Measurements from ENCODE around the gene APLNR.

APLNR gene

DNA sequence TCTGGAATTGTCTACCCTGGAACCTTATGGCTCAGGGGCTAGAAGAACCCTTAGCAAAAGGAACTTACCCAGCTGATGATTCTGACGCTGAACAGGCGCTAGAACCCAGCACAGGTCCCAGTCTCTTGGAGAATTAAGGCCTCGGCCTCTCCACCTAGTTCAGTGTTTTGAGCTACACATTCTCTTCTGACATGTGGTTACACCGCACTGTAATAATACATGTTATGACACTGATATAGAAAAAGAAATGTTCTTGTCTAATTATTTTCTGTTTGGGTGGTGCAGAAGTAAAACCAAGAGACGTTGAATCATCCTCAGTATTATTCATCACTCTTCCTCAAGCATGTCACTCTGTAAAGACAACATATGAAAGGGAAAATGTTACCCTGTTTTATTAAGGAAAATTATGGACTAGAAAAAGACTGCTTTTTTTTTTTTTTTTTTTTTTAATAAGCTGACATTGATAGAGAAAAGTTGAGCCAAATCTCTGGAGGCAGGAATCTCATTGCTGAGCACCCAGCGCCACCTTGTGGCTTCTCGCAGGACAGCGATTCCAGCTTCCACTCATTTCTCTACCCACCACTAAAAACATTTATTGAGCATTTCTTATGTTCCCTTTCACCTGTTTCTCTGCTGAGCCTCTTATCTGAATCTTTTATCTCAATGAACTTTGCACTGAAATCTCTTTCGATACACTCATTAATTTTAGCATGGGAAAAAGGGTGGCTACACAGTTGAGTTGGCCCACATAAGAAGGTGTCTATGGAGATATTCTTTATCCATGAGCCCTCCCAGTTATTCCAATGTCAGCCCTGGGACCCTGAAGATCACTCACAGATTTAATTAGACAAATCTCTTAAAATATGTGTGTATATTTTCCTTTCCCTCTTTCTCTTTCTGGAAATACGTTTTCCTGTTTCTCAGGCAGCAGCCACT lies 12.6 kb upstream of the APLNR start:
- H3K4me3 ChIP-seq (ENCODE audit: low read length): no peak overlapping the region
- H3K27ac ChIP-seq (ENCODE audit: low read depth, low read length): no peak overlapping the region
- no peaks in the 10 kb centered on the region for H3K36me3 ChIP-seq (ENCODE audit: control insufficient read depth, insufficient read depth, low read length)
- H2AK5ac ChIP-seq (ENCODE audit: low read length): no peak overlapping the region
- no peaks in the 10 kb centered on the region for H3K79me1 ChIP-seq (ENCODE audit: low read length)
- no peak overlapping the region for H3K4ac ChIP-seq (ENCODE audit: low read depth, low read length)
- no peak overlapping the region for H3K23ac ChIP-seq (ENCODE audit: low read length)
- H2BK120ac ChIP-seq (ENCODE audit: low read depth, low read length): no peak overlapping the region
- H3K9ac ChIP-seq (ENCODE audit: low read length): no peak overlapping the region
- no peak overlapping the region for H2BK5ac ChIP-seq (ENCODE audit: low read length)
- no peaks in the 10 kb centered on the region for H3K27me3 ChIP-seq (ENCODE audit: insufficient read depth, low read length, poor library complexity)
- no peak overlapping the region for H4K8ac ChIP-seq (ENCODE audit: low read depth, low read length)
- peak; percentile 47 for DNase-seq
- no peaks in the 10 kb centered on the region for H3K4me1 ChIP-seq (ENCODE audit: control insufficient read depth, low read depth, low read length)
- H3K18ac ChIP-seq (ENCODE audit: low read length): no peak overlapping the region
- H3K4me2 ChIP-seq (ENCODE audit: low read length): no peak overlapping the region
- H3K79me2 ChIP-seq (ENCODE audit: control insufficient read depth, insufficient read depth, low read length): no peaks in the 10 kb centered on the region
- no CpG with 5 or more reads among the region's 10 CpGs for WGBS (ENCODE audit: extremely low coverage, insufficient coverage, low lambda C conversion rate)
- no peak overlapping the region for H2BK15ac ChIP-seq (replicated peaks; ENCODE audit: low read depth)
- H3K56ac ChIP-seq (ENCODE audit: low read length): no peak overlapping the region
- no peak overlapping the region for H4K5ac ChIP-seq (ENCODE audit: low read length)

- H3K4me2 ChIP-seq (ENCODE audit: low read length): no peak overlapping the region
- H2AK5ac ChIP-seq (ENCODE audit: low read length): no peak overlapping the region
- H3K4me1 ChIP-seq (ENCODE audit: control insufficient read depth, low read depth, low read length): no peaks in the 10 kb centered on the region
- H3K27me3 ChIP-seq (ENCODE audit: insufficient read depth, low read length, poor library complexity): no peaks in the 10 kb centered on the region
- peak overlapping the region; percentile 66 for H2BK5ac ChIP-seq (ENCODE audit: low read length)
- no peaks in the 10 kb centered on the region for H3K79me2 ChIP-seq (ENCODE audit: control insufficient read depth, insufficient read depth, low read length)
- H3K36me3 ChIP-seq (ENCODE audit: control insufficient read depth, insufficient read depth, low read length): no peaks in the 10 kb centered on the region
- H3K79me1 ChIP-seq (ENCODE audit: low read length): no peaks in the 10 kb centered on the region
- H3K18ac ChIP-seq (ENCODE audit: low read length): no peak overlapping the region
- H3K4me3 ChIP-seq (ENCODE audit: low read length): no peak overlapping the region
- H3K9ac ChIP-seq (ENCODE audit: low read length): peak overlapping the region; percentile 20
- H3K56ac ChIP-seq (ENCODE audit: low read length): peak overlapping the region; percentile 61
- no peak overlapping the region for H4K8ac ChIP-seq (ENCODE audit: low read depth, low read length)
- no peak overlapping the region for H2BK120ac ChIP-seq (ENCODE audit: low read depth, low read length)
- WGBS (ENCODE audit: extremely low coverage, insufficient coverage, low lambda C conversion rate): no CpG with 5 or more reads among the region's 9 CpGs
- H4K5ac ChIP-seq (ENCODE audit: low read length): no peak overlapping the region
- H3K23ac ChIP-seq (ENCODE audit: low read length): no peak overlapping the region
- H3K4ac ChIP-seq (ENCODE audit: low read depth, low read length): no peak overlapping the region
- no peak overlapping the region for H3K27ac ChIP-seq (ENCODE audit: low read depth, low read length)
- no peak overlapping the region for H2BK15ac ChIP-seq (replicated peaks; ENCODE audit: low read depth)
- peak; percentile 91 for DNase-seq
Observed at GRCh38 chr11:57248780-57249383, 11.8 kb upstream of the APLNR start.

- no peak for DNase-seq
- H2BK5ac ChIP-seq (ENCODE audit: low read length): peak overlapping the region; percentile 61
- no peak overlapping the region for H3K27ac ChIP-seq (ENCODE audit: low read depth, low read length)
- H3K4ac ChIP-seq (ENCODE audit: low read depth, low read length): peak overlapping the region; percentile 18
- H3K27me3 ChIP-seq (ENCODE audit: insufficient read depth, low read length, poor library complexity): no peaks in the 10 kb centered on the region
- H3K23ac ChIP-seq (ENCODE audit: low read length): no peak overlapping the region
- H3K79me1 ChIP-seq (ENCODE audit: low read length): no peaks in the 10 kb centered on the region
- H3K4me2 ChIP-seq (ENCODE audit: low read length): no peak overlapping the region
- no CpG with 5 or more reads among the region's 3 CpGs for WGBS (ENCODE audit: extremely low coverage, insufficient coverage, low lambda C conversion rate)
- H3K4me3 ChIP-seq (ENCODE audit: low read length): no peak overlapping the region
- H4K5ac ChIP-seq (ENCODE audit: low read length): no peak overlapping the region
- no peak overlapping the region for H3K18ac ChIP-seq (ENCODE audit: low read length)
- H4K8ac ChIP-seq (ENCODE audit: low read depth, low read length): no peak overlapping the region
- H3K9ac ChIP-seq (ENCODE audit: low read length): no peak overlapping the region
- H3K36me3 ChIP-seq (ENCODE audit: control insufficient read depth, insufficient read depth, low read length): no peaks in the 10 kb centered on the region
- H3K79me2 ChIP-seq (ENCODE audit: control insufficient read depth, insufficient read depth, low read length): no peaks in the 10 kb centered on the region
- peak overlapping the region; percentile 35 for H3K56ac ChIP-seq (ENCODE audit: low read length)
- no peak overlapping the region for H2BK15ac ChIP-seq (replicated peaks; ENCODE audit: low read depth)
- peak overlapping the region; percentile 38 for H2AK5ac ChIP-seq (ENCODE audit: low read length)
- no peak overlapping the region for H2BK120ac ChIP-seq (ENCODE audit: low read depth, low read length)
- H3K4me1 ChIP-seq (ENCODE audit: control insufficient read depth, low read depth, low read length): peaks cover 16% of the 10 kb centered on the region
Observed at GRCh38 chr11:57244911-57245310, 7.9 kb upstream of the APLNR start.

- DNase-seq: no peak
- Histone ChIP-seq H3K27me3 (ENCODE audit: insufficient read depth, low read length, poor library complexity) (no peaks in the 10 kb centered on the region), H3K4me2 (ENCODE audit: low read length) (no peak overlapping the region), H3K18ac (ENCODE audit: low read length) (peak overlapping the region; percentile 52), H2BK120ac (ENCODE audit: low read depth, low read length) (peak overlapping the region; percentile 79), H3K79me1 (ENCODE audit: low read length) (no peaks in the 10 kb centered on the region), H4K8ac (ENCODE audit: low read depth, low read length) (no peak overlapping the region), H4K5ac (ENCODE audit: low read length) (peak overlapping the region; percentile 28), H3K23ac (ENCODE audit: low read length) (no peak overlapping the region), H3K4ac (ENCODE audit: low read depth, low read length) (peak overlapping the region; percentile 90), H3K27ac (ENCODE audit: low read depth, low read length) (peak overlapping the region; percentile 83), H3K36me3 (ENCODE audit: control insufficient read depth, insufficient read depth, low read length) (no peaks in the 10 kb centered on the region), H2AK5ac (ENCODE audit: low read length) (peak overlapping the region; percentile 99), H2BK5ac (ENCODE audit: low read length) (peak overlapping the region; percentile 80), H3K4me1 (ENCODE audit: control insufficient read depth, low read depth, low read length) (peaks cover 29% of the 10 kb centered on the region), H2BK15ac (replicated peaks; ENCODE audit: low read depth) (no peak overlapping the region), H3K9ac (ENCODE audit: low read length) (peak overlapping the region; percentile 43), H3K56ac (ENCODE audit: low read length) (peak overlapping the region; percentile 61), H3K79me2 (ENCODE audit: control insufficient read depth, insufficient read depth, low read length) (peaks cover 5% of the 10 kb centered on the region), H3K4me3 (ENCODE audit: low read length) (no peak overlapping the region)
- WGBS (ENCODE audit: extremely low coverage, insufficient coverage, low lambda C conversion rate): no CpG with 5 or more reads among the region's 2 CpGs
Observed at GRCh38 chr11:57241353-57241972, 4.4 kb upstream of the APLNR start.

DNA sequence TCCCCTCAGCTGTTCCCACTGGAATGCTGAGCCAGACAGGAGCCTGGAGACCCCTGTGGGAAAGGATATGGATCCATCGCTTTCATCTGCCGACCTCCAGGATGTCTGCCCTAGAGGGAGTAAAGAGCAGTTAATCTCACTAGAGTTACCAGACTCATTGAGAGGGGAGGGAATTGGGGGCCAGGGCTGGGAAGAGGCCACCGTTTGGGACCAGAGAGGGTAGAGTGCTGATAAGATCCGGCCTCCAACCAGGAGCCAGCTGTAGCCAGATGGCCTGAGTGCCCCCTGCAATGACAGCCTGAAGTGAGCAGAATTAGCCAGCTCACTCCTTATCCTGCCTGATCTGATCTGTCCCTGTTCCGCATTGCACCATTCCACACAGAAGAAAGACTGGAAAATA lies 3.7 kb upstream of the APLNR start:
- H2BK120ac ChIP-seq (ENCODE audit: low read depth, low read length): peak overlapping the region; percentile 79
- H3K56ac ChIP-seq (ENCODE audit: low read length): peak overlapping the region; percentile 84
- H4K5ac ChIP-seq (ENCODE audit: low read length): no peak overlapping the region
- H3K23ac ChIP-seq (ENCODE audit: low read length): no peak overlapping the region
- H3K4me3 ChIP-seq (ENCODE audit: low read length): no peak overlapping the region
- H3K4me2 ChIP-seq (ENCODE audit: low read length): no peak overlapping the region
- peak; percentile 98 for DNase-seq
- H3K4me1 ChIP-seq (ENCODE audit: control insufficient read depth, low read depth, low read length): peaks cover 32% of the 10 kb centered on the region
- no peak overlapping the region for H3K4ac ChIP-seq (ENCODE audit: low read depth, low read length)
- H3K36me3 ChIP-seq (ENCODE audit: control insufficient read depth, insufficient read depth, low read length): no peaks in the 10 kb centered on the region
- peak overlapping the region; percentile 85 for H3K27ac ChIP-seq (ENCODE audit: low read depth, low read length)
- H3K18ac ChIP-seq (ENCODE audit: low read length): peak overlapping the region; percentile 52
- WGBS (ENCODE audit: extremely low coverage, insufficient coverage, low lambda C conversion rate): no CpG with 5 or more reads among the region's 5 CpGs
- H3K9ac ChIP-seq (ENCODE audit: low read length): no peak overlapping the region
- H3K79me2 ChIP-seq (ENCODE audit: control insufficient read depth, insufficient read depth, low read length): peaks cover 12% of the 10 kb centered on the region
- no peak overlapping the region for H2BK15ac ChIP-seq (replicated peaks; ENCODE audit: low read depth)
- no peaks in the 10 kb centered on the region for H3K27me3 ChIP-seq (ENCODE audit: insufficient read depth, low read length, poor library complexity)
- peak overlapping the region; percentile 80 for H2BK5ac ChIP-seq (ENCODE audit: low read length)
- peaks cover 2% of the 10 kb centered on the region for H3K79me1 ChIP-seq (ENCODE audit: low read length)
- no peak overlapping the region for H2AK5ac ChIP-seq (ENCODE audit: low read length)
- H4K8ac ChIP-seq (ENCODE audit: low read depth, low read length): no peak overlapping the region

All from mesendoderm (in vitro differentiated cells).